ELR (cell line): ENCODE data around the gene ARID5B.

ENCODE experiments used
- DNase-seq: peaks from one replicate; pipeline ENCODE4 v3.0.0-alpha.2; 2015; ENCODE audit warnings: low read depth

The ARID5B gene

DNA sequence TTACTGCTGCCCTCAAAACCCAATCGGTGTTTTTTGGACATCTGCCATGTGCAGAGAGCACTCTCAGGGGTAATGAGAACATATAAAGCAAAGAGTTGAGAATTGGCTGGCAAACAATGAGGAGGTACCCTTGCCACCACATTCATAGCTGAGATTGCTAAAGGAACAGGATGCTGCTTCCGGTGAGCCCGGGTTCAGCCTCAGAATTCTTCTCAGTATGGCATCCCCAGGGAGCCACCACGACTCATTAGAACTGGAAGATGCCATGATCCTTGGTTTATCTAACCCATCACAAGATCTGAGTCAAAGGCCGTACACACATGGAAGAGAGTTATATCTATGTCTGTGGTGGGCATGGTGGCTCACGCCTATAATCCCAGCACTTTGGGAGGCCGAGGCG lies 174.4 kb downstream of the ARID5B start:
- DNase-seq: peak; percentile 64

DNA sequence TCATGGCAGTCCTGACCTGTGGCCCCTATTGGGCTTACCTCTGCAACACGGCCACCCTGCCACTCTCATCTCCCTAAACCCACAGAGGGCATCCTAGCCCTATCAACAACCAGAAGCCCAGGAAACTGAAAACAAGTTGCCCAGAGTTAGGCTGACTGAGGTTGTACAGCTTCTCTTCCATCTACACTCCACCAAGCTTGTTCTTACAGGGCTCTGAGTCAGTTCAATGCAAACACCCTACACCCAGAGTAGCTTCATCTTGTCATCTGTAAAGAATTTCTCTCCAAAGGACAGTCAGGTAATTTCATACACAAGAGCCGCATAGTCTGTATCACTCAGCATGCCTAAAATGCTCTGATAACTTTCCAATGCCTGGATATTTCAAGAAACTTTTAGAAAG lies 175.4 kb downstream of the ARID5B start:
- DNase-seq: peak; percentile 94

DNA sequence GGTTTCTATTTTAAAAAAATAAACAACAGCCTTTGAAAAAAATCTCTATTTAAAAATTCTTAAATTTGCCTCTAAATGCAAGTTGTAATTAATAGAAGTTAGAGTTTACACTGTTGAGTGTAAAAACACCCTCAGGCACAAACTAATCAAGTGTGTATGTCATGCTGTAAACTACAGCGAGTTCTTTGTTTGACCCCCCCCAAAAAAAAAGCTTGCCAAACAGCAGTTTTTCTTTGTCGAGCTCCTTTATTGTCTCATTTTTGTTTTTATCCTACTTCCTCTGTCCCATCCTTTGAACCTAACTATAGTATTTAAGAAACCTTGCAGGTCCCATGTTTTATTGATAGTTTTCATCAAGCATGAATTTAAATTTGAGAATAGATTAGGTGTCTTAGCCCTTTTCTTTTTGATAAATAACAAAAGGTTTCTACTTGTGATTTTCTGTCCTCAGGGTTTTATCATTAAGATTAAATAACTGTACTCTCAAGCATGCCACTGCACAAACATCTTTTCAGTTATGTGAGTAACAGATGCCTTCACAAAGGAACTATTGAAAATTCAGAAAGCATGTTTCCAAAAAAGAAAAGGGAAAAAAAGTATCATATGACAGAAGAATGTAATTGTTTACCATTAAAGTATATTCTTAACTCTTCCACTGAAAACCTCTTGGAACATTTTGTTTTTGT lies 176.0 kb downstream of the ARID5B start:
- DNase-seq: no peak

GRCh38 chr10:62079885-62080559 lies 178.5 kb downstream of the ARID5B start:
- DNase-seq: no peak

- no peak for DNase-seq
These were observed 179.4 kb downstream of the ARID5B start for GRCh38 chr10:62080905-62081304.

DNA sequence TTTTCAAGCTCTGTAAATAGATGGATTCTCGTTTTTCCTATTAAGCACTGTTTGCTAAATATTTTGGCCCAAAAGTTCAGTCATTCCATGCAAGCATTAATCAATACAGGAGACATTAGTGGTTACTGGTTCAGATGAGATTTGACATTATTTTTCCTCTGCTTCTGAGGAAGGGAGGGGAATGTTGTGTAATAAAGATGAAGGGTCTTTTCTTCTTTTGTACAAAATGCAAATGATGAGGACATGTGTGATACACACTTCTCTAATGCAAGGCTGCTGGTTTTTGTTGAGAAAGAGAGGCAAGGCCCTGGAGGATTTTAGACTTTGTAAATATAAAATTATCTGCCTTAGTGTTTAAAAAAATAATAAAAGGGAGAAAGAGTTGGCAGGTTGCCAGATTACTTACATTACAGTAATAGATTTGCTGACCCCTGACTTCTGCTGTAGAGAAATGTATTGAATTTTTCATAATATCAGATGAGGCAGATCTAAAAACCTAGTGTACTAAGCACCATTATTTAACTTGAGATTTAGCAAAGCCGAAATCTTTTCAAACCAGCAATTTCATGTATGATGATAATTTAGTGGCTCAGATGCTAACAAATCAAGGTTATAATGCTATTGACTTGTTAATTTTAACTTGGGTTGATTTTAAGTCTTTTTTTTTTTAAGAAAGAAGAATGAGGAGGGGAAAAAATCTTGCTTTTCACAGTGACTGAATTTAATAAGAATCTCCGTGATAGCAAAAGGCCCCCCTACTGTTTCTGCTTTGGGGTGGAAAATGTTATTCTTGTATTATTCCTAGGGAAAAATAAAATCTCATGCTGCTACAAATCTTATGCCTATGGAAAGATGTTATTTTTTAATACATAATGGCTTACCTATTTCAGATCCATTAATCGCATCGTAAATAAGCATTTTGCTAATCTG lies 180.1 kb downstream of the ARID5B start:
- DNase-seq: peak; percentile 34

DNA sequence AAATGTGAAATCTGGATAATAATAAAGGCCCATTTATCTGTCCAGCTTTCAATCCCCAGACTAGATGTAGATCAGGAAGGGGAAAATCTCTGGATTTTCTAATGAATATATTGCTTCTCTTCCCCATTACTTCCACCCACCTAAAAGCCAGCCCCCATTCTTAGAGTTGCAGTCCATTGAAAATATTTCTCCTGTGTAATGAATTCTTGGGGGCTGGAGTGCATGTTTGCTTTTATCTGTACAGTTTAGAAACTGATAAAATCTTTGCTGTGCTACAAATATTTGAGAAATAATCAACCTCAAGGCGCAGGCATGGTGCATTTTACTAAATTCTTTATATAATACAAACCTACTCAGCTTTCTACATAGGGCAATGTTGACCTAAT lies 180.8 kb downstream of the ARID5B start:
- no peak for DNase-seq

- peak; percentile 32 for DNase-seq
These were observed 181.4 kb downstream of the ARID5B start for GRCh38 chr10:62082729-62083411.

GRCh38 chr10:62083412-62084267 lies 182.1 kb downstream of the ARID5B start:
- peak; percentile 33 for DNase-seq

DNA sequence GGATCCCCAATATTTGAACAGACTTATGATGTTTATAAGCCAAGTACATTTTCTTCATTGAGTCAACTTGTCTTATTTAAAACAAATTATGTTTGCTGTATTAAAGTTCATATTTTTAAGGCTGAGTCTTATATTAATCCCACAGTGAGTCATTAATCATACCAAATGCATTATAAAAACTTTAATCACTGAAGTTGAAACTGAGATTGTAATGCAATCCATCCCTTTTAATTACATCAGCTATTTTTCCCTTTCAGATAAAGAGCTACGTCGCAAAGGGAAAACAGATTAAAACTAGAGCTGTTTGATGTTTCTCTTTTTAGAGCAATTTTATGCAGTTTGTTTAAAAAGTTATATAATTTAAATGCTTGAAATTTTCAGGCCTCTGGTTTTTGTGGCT lies 183.0 kb downstream of the ARID5B start:
- DNase-seq: no peak

GRCh38 chr10:62085404-62085803 lies 183.9 kb downstream of the ARID5B start:
- no peak for DNase-seq

- no peak for DNase-seq
These were observed 184.3 kb downstream of the ARID5B start for GRCh38 chr10:62085821-62086220.

GRCh38 chr10:62087329-62087728 lies 185.8 kb downstream of the ARID5B start:
- DNase-seq: no peak

DNA sequence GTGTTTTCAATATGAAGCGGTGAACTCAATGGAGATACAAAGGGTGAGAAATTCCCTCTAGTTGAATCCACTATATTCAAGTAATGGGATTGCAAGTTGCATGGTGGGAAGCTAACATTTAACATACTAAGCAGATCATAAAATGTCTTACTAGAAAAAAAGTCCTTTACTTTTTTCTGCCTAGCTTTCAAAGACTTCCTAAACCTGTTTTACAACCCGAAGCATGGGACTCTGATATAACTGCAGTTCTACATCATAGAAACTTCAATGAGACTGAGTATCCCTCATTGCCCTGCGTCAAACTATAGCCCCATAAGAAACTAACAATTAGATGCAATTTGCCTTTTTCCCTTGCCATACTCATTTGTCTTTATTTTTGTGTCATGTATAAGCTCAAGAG lies 187.3 kb downstream of the ARID5B start:
- DNase-seq: no peak

DNA sequence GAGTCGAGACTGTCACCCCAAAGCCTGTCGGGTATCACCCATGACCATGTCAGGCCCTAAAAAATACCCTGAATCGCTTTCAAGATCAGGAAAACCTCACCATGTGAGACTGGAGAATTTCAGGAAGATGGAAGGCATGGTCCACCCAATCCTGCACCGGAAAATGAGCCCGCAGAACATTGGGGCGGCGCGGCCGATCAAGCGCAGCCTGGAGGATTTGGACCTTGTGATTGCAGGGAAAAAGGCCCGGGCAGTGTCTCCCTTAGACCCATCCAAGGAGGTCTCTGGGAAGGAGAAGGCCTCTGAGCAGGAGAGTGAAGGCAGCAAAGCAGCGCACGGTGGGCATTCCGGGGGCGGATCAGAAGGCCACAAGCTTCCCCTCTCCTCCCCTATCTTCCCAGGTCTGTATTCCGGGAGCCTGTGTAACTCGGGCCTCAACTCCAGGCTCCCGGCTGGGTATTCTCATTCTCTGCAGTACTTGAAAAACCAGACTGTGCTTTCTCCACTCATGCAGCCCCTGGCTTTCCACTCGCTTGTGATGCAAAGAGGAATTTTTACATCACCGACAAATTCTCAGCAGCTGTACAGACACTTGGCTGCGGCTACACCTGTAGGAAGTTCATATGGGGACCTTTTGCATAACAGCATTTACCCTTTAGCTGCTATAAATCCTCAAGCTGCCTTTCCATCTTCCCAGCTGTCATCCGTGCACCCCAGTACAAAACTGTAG lies 191.0 kb downstream of the ARID5B start:
- no peak for DNase-seq

- peak; percentile 76 for DNase-seq
These were observed 192.4 kb downstream of the ARID5B start for GRCh38 chr10:62093863-62094291.

DNA sequence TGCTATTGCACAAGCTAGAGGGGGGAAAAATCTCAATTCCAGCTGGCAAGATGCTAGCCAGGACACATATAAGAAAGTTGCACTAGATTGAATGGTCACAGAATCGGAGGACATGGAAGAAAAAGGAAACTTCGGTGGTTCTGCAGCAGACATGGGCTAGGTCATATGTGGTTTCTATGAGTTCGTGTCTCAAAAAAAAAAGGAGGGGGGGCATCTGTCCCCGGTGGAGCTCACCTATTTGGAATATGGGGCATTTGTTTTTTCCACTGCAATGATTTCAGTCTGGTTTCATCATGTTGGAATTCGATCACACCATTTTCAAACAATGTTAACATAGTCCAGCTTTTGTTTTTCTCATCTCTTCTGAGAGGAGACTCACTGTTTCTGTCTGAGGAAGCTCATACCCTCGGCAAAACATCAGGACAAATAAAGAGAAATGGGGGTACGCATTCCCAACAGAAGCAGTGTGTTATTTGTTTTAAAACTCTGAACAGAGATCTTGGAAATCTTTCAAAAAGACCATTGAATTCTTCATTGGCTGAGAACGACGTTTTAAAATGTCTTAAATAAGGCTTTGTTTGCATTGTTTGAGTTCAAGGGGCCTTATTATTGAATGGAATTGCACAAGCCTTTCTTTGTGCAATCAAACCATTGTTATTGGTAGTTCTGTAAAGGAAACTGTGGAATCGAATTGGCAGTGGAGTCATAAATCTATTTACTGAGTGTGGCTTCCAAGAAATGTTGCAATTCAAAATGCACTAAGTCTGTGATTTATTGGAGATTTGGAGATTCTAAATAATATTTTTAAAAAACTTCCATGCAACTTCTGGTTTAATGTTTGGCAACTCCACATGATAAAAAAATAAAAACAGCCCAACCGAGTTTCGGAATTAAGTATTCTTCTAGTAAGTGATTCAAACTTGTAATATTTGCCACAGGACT lies 194.0 kb downstream of the ARID5B start:
- DNase-seq: no peak

GRCh38 chr10:62096256-62096933 lies 194.9 kb downstream of the ARID5B start:
- no peak for DNase-seq
